Psoas muscle (tissue), 8 donors: ENCODE results near the gene ADAMTSL1. TPM values are rescaled to one million over a fixed set of nuclear protein-coding genes. Genes with fewer than 3 reads are reported as not detected.
A peak's percentile ranks its signal among the peaks of the same experiment; 100 is the strongest.

Experiments used
- ATAC-seq, 4 donors: fragments of 200-7000 bp; cut with Tn5 transposase; one replicate each; pipeline ENCODE4 v1.9.1; 2020; ENCODE audit warnings: moderate library complexity in 3 of 4, mild to moderate bottlenecking in 2 of 4
- DNase-seq, 2 donors: peaks; one replicate each; pipeline ENCODE4 v3.0.0-alpha.2; 2020
- H3K27ac ChIP-seq: fragments of 200-600 bp; one replicate; pipeline ENCODE4 v1.8.0; 2022
- H3K27me3 ChIP-seq, 3 donors: fragments of 200-600 bp in 1 of 3; one replicate each; pipeline versions ENCODE4 v1.6.1 to v1.8.0; 2013 to 2022; ENCODE audit warnings: low read length in 2 of 3, mild to moderate bottlenecking in 2 of 3, moderate library complexity in 1 of 3; ENCODE audit not compliant: insufficient read depth in 3 of 3
- H3K36me3 ChIP-seq, 2 donors: fragments of 200-600 bp in 1 of 2; one replicate each; pipeline versions ENCODE4 v1.6.1 to v1.8.0; 2013 to 2022; ENCODE audit warnings: low read depth in 1 of 2, mild to moderate bottlenecking in 1 of 2, moderate library complexity in 1 of 2; ENCODE audit not compliant: insufficient read depth in 1 of 2
- H3K4me1 ChIP-seq: fragments of 200-600 bp; one replicate; pipeline ENCODE4 v1.8.0; 2022
- H3K4me3 ChIP-seq: fragments of 200-600 bp; one replicate; pipeline ENCODE4 v1.8.0; 2022; ENCODE audit warnings: mild to moderate bottlenecking
- H3K9me3 ChIP-seq: fragments of 200-600 bp; one replicate; pipeline ENCODE4 v1.8.0; 2022
- CTCF ChIP-seq: fragments of 200-600 bp; IDR thresholded peaks from one replicate; pipeline ENCODE4 v1.8.0; 2022; ENCODE audit warnings: antibody characterized with exemption
- WGBS, 3 donors: extraction: QIAGEN DNeasy Blood & Tissue Kit; methylation state at CpG; one replicate each; pipeline versions ENCODE4 v1.1.6 to v1.1.7; 2013; 5-methylcytosine and 5-hydroxymethylcytosine counted together
- intact Hi-C, 2 donors: fragments of 100-400 bp; cut with DNase I; formaldehyde crosslinking; loops; one replicate each; pipeline versions ENCODE4 v1.11.0 to v1.14.2; 2022
- polyA plus RNA-seq, 3 donors: library from polyadenylated mRNA; stranded (reverse); fragments of 200-250 nt; gene quantifications; one replicate each; pipeline ENCODE4 v1.2.3, GENCODE V29; 2013
- total RNA-seq, 4 donors: library from RNA; stranded (reverse); fragmentation: NEBNext Ultra II Directional in 2 of 4; extraction: Animal tissue kit (Norgen Biotek cat#: 25700) in 2 of 4; gene quantifications; one replicate each; pipeline versions ENCODE4 v1.2.1 to v1.2.4, GENCODE V29; 2021 to 2023
- donor health status: healthy with polysubstance abuse.
- donor health status: DM: no; HTN: no; CAD: no; lungs with moderate emphysema.
- donor health status: Bipolar disorder and iron deficiency.
- donor health status: healthy.
- donor health status: DM: yes; HTN: yes; CAD: no.
- donor health status: DM: no; HTN: no; CAD: no.
- donor health status: DM: no; HTN: no; CAD: no.
- donor health status: DM: yes; HTN: yes; CAD: no.

Gene ADAMTSL1
- total and polyA plus RNA-seq, 7 donors = 0.08 to 0.57 (median 0.28) TPM

GRCh38 chr9:18785604-18786003 lies 311.7 kb downstream of the ADAMTSL1 start:
- Histone ChIP-seq H3K36me3 (no peaks in the 10 kb centered on the region), H3K27me3 (no peaks in the 10 kb centered on the region), H3K27ac (peak overlapping the region; percentile 54), H3K9me3 (no peaks in the 10 kb centered on the region), H3K4me3 (no peak overlapping the region), H3K4me1 (no peaks in the 10 kb centered on the region)
- 66 to 77% (median 68%) methylated on average over 2 of the region's 2 CpGs for WGBS, 3 donors
- no peak for TF ChIP-seq CTCF
- DNase-seq (no peak), ATAC-seq (no peak)
- intact Hi-C loops = no loop called here

GRCh38 chr9:18786196-18786595 lies 312.2 kb downstream of the ADAMTSL1 start:
- WGBS, 3 donors = 52 to 61% (median 57%) methylated on average over 3 of the region's 3 CpGs
- ATAC-seq = no peak
- Histone ChIP-seq H3K36me3 (no peaks in the 10 kb centered on the region), H3K9me3 (no peaks in the 10 kb centered on the region), H3K4me1 (no peaks in the 10 kb centered on the region), H3K4me3 (no peak overlapping the region), H3K27me3 (no peaks in the 10 kb centered on the region), H3K27ac (peak overlapping the region; percentile 54)
- TF ChIP-seq CTCF = no peak
- intact Hi-C loops = no loop called here
- DNase-seq = no peak

GRCh38 chr9:18786911-18787650 lies 313.1 kb downstream of the ADAMTSL1 start:
- no peak overlapping the region for H3K4me3 ChIP-seq
- no peak for TF ChIP-seq CTCF
- H3K36me3 ChIP-seq = no peaks in the 10 kb centered on the region
- peak overlapping the region; percentile 54 for H3K27ac ChIP-seq
- intact Hi-C loops = no loop called here
- no peaks in the 10 kb centered on the region for H3K4me1 ChIP-seq
- WGBS, 3 donors = 34 to 41% (median 37%) methylated on average over 2 of the region's 2 CpGs
- DNase-seq (no peak), ATAC-seq (no peak)
- no peaks in the 10 kb centered on the region for H3K9me3 ChIP-seq
- no peaks in the 10 kb centered on the region for H3K27me3 ChIP-seq

- intact Hi-C loops = no loop called here
- Histone ChIP-seq H3K27ac (no peak overlapping the region), H3K4me3 (no peak overlapping the region), H3K27me3 (no peaks in the 10 kb centered on the region), H3K36me3 (no peaks in the 10 kb centered on the region), H3K4me1 (no peaks in the 10 kb centered on the region), H3K9me3 (no peaks in the 10 kb centered on the region)
- no peak for TF ChIP-seq CTCF
- DNase-seq = no peak
- 71 to 83% (median 73%) methylated on average over 10 of the region's 10 CpGs for WGBS, 3 donors
- no peak for ATAC-seq
Measured at GRCh38 chr9:18788256-18788655, 314.3 kb downstream of the ADAMTSL1 start.

GRCh38 chr9:18791074-18791473 lies 317.1 kb downstream of the ADAMTSL1 start:
- H3K36me3 ChIP-seq = no peaks in the 10 kb centered on the region
- H3K4me3 ChIP-seq = no peak overlapping the region
- no peaks in the 10 kb centered on the region for H3K4me1 ChIP-seq
- no peaks in the 10 kb centered on the region for H3K27me3 ChIP-seq
- DNase-seq = no peak
- ATAC-seq = no peak
- H3K27ac ChIP-seq = no peak overlapping the region
- intact Hi-C loops = no loop called here
- TF ChIP-seq CTCF = no peak
- no peaks in the 10 kb centered on the region for H3K9me3 ChIP-seq
- 79 to 85% (median 81%) methylated on average over 5 of the region's 5 CpGs for WGBS, 3 donors
